GM12801 (cell line): ENCODE data around the gene RAB11FIP4.

ENCODE experiments used
- CTCF ChIP-seq: IDR thresholded peaks from one replicate; pipeline ENCODE4 v1.5.1; 2011; ENCODE audit warnings: control low read depth; ENCODE audit not compliant: insufficient read length; ENCODE audit errors: extremely low read depth

RAB11FIP4 gene

GRCh38 chr17:31532526-31532925 lies 141.1 kb downstream of the RAB11FIP4 start:
- no peak for TF ChIP-seq CTCF

- no peak for TF ChIP-seq CTCF
These were observed 142.2 kb downstream of the RAB11FIP4 start for GRCh38 chr17:31533546-31534155.

GRCh38 chr17:31534223-31534888 lies 142.9 kb downstream of the RAB11FIP4 start:
- no peak for TF ChIP-seq CTCF

GRCh38 chr17:31535581-31535981 lies 144.1 kb downstream of the RAB11FIP4 start:
- TF ChIP-seq CTCF, result no peak

GRCh38 chr17:31536451-31536850 lies 145.0 kb downstream of the RAB11FIP4 start:
- TF ChIP-seq CTCF, result no peak

GRCh38 chr17:31537565-31538011 lies 146.1 kb downstream of the RAB11FIP4 start:
- TF ChIP-seq CTCF, result no peak

- TF ChIP-seq CTCF, result no peak
These were observed 146.7 kb downstream of the RAB11FIP4 start for GRCh38 chr17:31538080-31538762.
